ENCODE data around the gene ALDH1L2.

DNA sequence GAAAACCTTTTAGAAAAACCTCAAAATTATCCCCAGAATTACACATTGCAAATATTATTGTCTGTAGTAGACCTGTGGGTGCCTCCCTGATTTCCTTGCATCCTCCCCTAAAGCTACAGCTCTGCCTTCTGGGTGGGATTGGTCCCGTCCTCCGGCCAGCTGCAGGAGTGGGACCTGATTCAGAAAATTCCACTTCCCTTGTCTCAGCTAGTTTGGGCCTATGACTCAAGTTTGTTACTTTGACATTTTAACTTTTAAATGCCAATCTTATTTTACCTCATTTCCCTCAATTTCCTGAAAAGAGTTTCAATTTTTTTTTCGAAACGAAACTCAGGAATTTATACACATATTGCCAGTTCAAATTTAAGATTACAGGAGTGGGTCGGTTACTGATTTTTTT is 113.0 kb downstream of the ALDH1L2 start:
- TF ChIP-seq, protein P1, sequence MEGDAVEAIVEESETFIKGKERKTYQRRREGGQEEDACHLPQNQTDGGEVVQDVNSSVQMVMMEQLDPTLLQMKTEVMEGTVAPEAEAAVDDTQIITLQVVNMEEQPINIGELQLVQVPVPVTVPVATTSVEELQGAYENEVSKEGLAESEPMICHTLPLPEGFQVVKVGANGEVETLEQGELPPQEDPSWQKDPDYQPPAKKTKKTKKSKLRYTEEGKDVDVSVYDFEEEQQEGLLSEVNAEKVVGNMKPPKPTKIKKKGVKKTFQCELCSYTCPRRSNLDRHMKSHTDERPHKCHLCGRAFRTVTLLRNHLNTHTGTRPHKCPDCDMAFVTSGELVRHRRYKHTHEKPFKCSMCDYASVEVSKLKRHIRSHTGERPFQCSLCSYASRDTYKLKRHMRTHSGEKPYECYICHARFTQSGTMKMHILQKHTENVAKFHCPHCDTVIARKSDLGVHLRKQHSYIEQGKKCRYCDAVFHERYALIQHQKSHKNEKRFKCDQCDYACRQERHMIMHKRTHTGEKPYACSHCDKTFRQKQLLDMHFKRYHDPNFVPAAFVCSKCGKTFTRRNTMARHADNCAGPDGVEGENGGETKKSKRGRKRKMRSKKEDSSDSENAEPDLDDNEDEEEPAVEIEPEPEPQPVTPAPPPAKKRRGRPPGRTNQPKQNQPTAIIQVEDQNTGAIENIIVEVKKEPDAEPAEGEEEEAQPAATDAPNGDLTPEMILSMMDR (IDR thresholded peaks at IDR 0.05), result no peak
- no peak for TF ChIP-seq POLR2A (IDR thresholded peaks at IDR 0.05)
